Stimulated activated CD8-positive, alpha-beta memory T cell treated with anti-CD3 and anti-CD28 coated beads, Interleukin-4, amount 100 ng/mL, for 1 hour (primary cell): ENCODE data around the gene ZNF280D.

ENCODE experiments used
- DNase-seq, 2 donors: peaks; one replicate each; pipeline ENCODE4 v3.0.0-alpha.2; 2020; ENCODE audit warnings: low read depth in 2 of 2, low spot score in 1 of 2

ZNF280D gene

GRCh38 chr15:56754772-56755370 is 21.6 kb upstream of the ZNF280D start:
- DNase-seq = no peak

DNA sequence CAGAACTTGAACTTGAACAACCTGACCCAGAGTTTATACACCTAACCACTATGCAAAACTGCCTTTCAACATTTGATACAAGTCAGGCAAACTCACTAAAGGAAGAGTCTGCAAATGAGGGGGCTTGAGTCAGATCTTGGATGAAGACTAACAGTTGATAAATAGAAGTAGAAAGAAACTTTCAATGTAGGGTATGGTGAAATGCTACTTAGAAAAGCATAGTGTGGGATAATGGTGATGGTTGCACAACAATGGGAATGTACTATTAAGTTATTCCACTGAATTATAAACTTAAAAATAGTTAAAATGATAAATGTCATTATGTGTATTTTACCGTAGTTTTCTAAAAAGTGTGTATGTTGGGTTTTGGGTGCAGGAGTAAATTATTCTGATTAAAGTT is 19.7 kb upstream of the ZNF280D start:
- no peak for DNase-seq

GRCh38 chr15:56749982-56750381 is 16.7 kb upstream of the ZNF280D start:
- DNase-seq = no peak

DNA sequence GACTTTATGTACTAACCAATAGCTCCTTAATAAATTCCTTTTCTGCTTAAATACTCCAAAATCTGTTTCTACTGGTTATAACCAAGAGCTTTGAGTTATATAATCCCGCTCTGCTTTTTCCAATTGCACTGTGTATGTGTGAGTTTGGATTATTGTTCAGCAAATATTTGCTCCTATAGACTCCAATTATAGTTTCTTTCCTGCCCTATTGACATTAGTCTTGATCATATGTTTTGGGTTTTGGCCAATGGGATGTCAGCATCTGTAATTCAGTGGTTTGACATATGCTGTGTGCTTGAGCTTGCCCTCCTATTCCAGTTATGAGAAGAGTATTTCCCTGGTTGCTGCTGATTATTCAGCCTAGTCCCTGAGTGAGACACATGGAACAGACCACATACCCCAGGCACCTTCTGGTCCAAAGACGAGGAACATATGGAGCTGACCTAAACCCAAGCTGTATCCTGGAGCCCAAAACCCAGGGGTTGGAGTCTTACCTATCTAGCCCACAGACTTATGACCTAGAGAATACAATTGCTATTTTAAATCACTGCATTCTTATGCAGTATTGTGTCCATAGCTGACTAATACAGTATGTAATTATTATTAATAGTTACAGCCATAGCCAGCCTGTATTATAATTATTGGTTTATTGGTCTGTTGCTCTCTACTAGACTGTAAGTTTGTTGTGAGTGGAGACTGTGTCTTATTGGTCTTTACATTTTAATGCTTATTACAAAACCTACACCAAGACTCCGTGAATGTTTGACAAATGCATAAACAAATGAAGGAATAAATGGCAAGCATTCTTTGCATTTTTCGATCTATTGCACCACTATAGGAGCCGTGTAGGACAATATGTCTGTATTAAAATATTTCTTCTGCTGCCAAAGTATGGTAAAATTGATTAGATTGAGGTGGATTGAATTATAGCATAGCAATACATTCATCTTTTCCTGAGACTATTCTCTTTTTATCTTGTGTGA is 11.7 kb upstream of the ZNF280D start:
- no peak for DNase-seq

DNA sequence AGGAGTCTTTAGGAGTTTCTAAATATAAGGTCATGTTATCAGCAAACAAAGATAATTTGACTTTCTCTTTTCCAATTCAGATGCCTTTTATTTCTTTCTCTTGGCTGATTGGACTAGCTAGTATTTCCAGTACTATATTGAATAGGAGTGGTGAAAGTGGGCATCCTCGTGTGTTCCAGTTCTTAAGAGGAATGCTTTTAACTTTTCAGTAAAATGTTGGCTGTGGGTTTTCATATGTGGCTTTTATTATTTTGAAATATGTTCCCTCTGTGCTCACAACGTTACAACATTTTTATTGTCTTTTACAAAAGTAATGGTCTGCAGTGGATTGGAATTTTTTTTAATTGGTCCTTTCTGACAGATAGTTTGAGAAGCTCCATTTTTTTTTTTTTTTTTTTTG is 8.2 kb upstream of the ZNF280D start:
- no peak for DNase-seq

- DNase-seq = no peak
Observed at GRCh38 chr15:56739964-56740640, 6.8 kb upstream of the ZNF280D start.

DNA sequence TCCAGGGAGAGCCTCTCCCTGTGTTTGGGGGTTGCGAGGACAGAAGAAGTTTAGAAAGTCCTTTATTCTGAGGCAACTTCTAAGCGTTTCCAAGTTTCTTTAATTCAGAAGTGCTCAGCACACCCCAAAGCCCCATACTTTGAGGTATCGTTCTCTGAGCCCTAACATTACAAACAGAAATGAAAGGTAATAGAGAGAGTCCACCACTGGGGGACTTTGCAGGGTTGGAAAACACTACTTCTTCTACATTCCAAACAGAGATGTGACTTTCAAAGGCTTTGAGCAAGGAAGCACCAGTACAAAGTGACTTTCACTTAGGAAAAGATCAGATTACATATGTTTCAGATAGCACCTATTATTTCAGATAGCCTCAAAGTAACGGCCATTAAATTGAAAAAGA is 6.2 kb upstream of the ZNF280D start:
- no peak for DNase-seq

- DNase-seq = no peak
Observed at GRCh38 chr15:56737791-56738190, 4.5 kb upstream of the ZNF280D start.

DNA sequence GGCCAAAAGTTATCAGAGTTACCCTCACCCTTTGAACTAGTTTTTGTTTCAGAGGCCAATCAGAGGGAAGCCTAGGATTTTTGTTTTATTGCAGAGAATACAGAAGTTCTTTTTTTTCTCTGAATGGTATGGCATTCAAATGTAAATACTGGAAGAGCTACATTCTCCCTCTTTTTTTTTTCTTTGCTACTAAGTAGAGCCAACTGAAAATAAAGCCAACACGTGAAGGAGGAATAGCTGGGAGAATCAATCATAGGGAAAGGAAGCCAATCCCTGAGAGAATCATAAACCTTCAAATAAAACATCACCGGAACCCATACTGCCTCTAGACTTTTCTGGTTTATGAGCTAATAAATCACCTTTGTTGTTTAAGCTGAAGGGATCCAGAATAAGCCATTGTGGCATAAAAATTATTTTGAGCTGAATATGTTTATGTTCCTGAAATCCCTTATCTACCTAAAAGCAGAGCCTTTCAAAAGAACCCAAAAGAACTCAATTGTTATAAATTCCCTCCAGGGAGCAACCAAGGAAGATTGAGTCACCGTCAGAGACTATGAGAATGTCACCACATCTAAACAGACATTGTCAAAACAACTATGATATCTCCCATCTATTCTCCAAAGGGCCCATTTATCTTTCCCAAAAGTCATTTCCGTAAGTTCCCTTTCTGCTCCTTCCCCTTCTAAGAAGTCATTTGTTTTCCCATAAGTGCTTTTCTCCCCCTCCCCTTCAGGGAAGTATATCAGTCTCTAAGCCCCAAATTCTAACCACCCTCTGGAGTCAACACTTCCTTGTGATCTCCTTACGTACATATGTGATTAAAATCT is 3.8 kb upstream of the ZNF280D start:
- DNase-seq = no peak

DNA sequence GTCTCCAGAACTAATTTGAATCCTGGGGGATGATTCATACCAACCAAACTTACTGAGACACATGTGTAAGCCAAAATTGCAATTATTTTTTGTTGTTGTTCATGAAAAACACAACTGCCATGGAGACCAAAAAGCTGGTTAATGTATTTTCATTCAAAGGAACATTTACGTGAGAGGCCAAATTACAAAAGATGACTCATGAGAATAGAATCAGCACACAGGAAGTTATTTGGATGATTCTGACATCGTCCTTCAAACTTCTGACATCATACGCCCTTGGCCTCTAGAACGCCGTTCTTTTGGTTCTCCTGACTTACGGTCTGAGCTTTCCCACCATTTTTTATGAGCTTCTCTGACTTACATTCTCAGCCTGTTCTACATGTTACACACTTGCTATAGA is 3.0 kb upstream of the ZNF280D start:
- DNase-seq = no peak

- DNase-seq = no peak
Observed at GRCh38 chr15:56735589-56735988, 2.3 kb upstream of the ZNF280D start.

GRCh38 chr15:56734013-56734635 is 815 bp upstream of the ZNF280D start:
- DNase-seq = no peak

- DNase-seq = no peak
Observed at GRCh38 chr15:56732886-56733135, 498 bp downstream of the ZNF280D start.

GRCh38 chr15:56732135-56732885 is 999 bp downstream of the ZNF280D start:
- DNase-seq = no peak

GRCh38 chr15:56731548-56731947 is 1.8 kb downstream of the ZNF280D start:
- no peak for DNase-seq

- no peak for DNase-seq
Observed at GRCh38 chr15:56729561-56729960, 3.7 kb downstream of the ZNF280D start.

- DNase-seq = no peak
Observed at GRCh38 chr15:56725386-56725785, 7.9 kb downstream of the ZNF280D start.

- no peak for DNase-seq
Observed at GRCh38 chr15:56724232-56724631, 9.1 kb downstream of the ZNF280D start.

- DNase-seq = no peak
Observed at GRCh38 chr15:56723787-56724186, 9.5 kb downstream of the ZNF280D start.
